HUES6 (cell line): ENCODE data around the gene GABARAPL1.

ENCODE experiments used
- H3K27ac ChIP-seq: 2 replicates; pipeline ENCODE4 v1.7.0; 2013; ENCODE audit warnings: low read depth, mild to moderate bottlenecking, low read length, inconsistent platforms
- H3K27me3 ChIP-seq: 2 replicates; pipeline ENCODE4 v1.6.1; 2013; ENCODE audit warnings: low read length; ENCODE audit not compliant: control insufficient read depth, insufficient read depth
- H3K36me3 ChIP-seq: 2 replicates; pipeline ENCODE4 v1.6.1; 2013; ENCODE audit warnings: low read length; ENCODE audit not compliant: control insufficient read depth, insufficient read depth
- H3K4me1 ChIP-seq: 2 replicates; pipeline ENCODE4 v1.6.1; 2013; ENCODE audit warnings: low read length; ENCODE audit not compliant: control insufficient read depth, insufficient read depth
- H3K4me3 ChIP-seq: 2 replicates; pipeline ENCODE4 v1.5.1; 2013; ENCODE audit warnings: low read depth, low read length
- H3K9ac ChIP-seq: one replicate; pipeline ENCODE4 v1.6.1; 2013; ENCODE audit warnings: mild to moderate bottlenecking, low read length
- H3K9me3 ChIP-seq: 2 replicates; pipeline ENCODE4 v1.6.1; 2013; ENCODE audit warnings: low read depth, low read length; ENCODE audit not compliant: control insufficient read depth, insufficient read depth

The GABARAPL1 gene

GRCh38 chr12:10212739-10213131 is at the start of gene GABARAPL1:
TSS of gene GABARAPL1 (plus strand) at chr12:10212877. CDS start at chr12:10213130, 253 bp downstream.
- peaks cover under 1% of the 10 kb centered on the region; the same call in 1 of the 2 replicates for H3K36me3 ChIP-seq
- H3K27ac ChIP-seq, result peak within 1 kb of the TSS; percentile 96
- peak within 1 kb of the TSS; percentile 84 for H3K4me3 ChIP-seq
- no peaks in the 10 kb centered on the region for H3K27me3 ChIP-seq
- no peaks in the 10 kb centered on the region for H3K9me3 ChIP-seq
- peaks cover 12% of the 10 kb centered on the region for H3K4me1 ChIP-seq
- peak within 1 kb of the TSS; percentile 92 for H3K9ac ChIP-seq

DNA sequence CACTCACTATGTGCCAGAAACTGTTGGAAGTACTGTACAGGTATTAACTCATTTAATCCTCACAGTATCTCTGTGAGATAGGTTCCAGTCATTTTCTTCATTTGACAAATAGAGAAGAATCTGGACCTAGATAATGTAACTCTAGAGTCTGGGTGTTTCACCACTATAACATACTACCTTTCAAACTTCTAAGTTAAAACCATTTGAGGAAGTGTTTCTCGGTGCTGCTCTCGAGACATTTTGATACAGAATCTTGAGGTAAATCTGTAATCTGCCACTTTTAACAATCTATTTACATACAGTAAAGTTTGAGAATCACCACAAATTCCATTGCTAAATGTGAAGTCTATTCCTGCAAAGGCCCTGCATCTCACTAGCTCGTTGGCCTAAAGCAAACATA is 49.6 kb upstream of the GABARAPL1 start:
- Histone ChIP-seq H3K36me3 (no peaks in the 10 kb centered on the region), H3K4me1 (no peaks in the 10 kb centered on the region), H3K9ac (no peak overlapping the region), H3K4me3 (no peak overlapping the region), H3K9me3 (no peaks in the 10 kb centered on the region), H3K27me3 (no peaks in the 10 kb centered on the region), H3K27ac (no peak overlapping the region)

- no peaks in the 10 kb centered on the region for H3K9me3 ChIP-seq
- H3K9ac ChIP-seq, result no peak overlapping the region
- H3K4me1 ChIP-seq, result no peaks in the 10 kb centered on the region
Observed at GRCh38 chr12:10165421-10165820, 47.3 kb upstream of the GABARAPL1 start.

GRCh38 chr12:10167599-10167998 is 45.1 kb upstream of the GABARAPL1 start:
- Histone ChIP-seq H3K27ac (no peak overlapping the region), H3K9ac (no peak overlapping the region), H3K36me3 (no peaks in the 10 kb centered on the region), H3K4me3 (no peak overlapping the region), H3K4me1 (no peaks in the 10 kb centered on the region), H3K27me3 (no peaks in the 10 kb centered on the region), H3K9me3 (no peaks in the 10 kb centered on the region)

More at GRCh38 chr12:10165421-10165820, 47.3 kb upstream of the GABARAPL1 start:
- no peak overlapping the region for H3K27ac ChIP-seq
- no peak overlapping the region for H3K4me3 ChIP-seq
- no peaks in the 10 kb centered on the region for H3K36me3 ChIP-seq
- no peaks in the 10 kb centered on the region for H3K27me3 ChIP-seq

DNA sequence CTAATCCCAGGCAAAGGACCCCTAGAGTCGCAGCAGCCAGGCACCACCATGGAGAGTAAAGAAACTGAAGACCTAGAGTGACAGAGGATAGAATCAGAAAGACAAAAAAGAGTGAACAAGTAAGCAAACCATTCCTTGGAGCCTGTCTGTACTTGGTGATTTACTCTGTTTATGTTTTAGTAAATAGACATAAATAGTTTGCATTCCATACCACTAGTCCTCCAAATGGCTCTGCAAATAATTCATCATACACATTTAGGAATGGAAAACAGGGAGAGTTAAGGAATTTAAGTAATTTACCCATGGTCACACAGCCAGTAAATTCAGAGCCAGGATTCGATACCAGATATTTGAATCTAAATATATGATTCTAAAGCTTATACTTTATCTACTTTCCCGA is 43.6 kb upstream of the GABARAPL1 start:
- H3K9me3 ChIP-seq, result no peaks in the 10 kb centered on the region
- no peak overlapping the region for H3K9ac ChIP-seq
- no peaks in the 10 kb centered on the region for H3K36me3 ChIP-seq
- H3K4me3 ChIP-seq, result no peak overlapping the region
- H3K27ac ChIP-seq, result no peak overlapping the region
- no peaks in the 10 kb centered on the region for H3K4me1 ChIP-seq
- H3K27me3 ChIP-seq, result no peaks in the 10 kb centered on the region

DNA sequence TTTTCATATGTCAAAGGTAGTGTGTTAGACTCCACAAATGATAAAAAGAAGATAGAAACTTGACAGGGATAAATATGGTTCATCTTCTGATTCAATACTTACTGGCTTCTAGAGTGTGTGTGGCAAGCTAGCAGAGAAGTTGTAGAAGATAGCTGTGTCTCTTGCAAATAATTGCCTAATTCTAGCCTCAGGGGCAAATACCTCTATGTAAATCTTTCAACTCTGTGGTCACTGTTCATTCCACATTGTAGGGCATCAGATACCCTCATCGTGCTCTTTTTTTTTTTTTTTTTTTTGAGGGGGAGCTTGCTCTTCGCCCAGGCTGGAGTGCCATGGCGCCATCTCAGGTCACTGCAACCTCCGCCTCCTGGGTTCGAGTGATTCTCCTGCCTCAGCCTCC is 42.5 kb upstream of the GABARAPL1 start:
- no peaks in the 10 kb centered on the region for H3K4me1 ChIP-seq
- no peak overlapping the region for H3K27ac ChIP-seq

GRCh38 chr12:10171973-10172728 is 40.5 kb upstream of the GABARAPL1 start, which contains the start of gene OLR1:
TSS of gene OLR1 (minus strand) at chr12:10172132. CDS start at chr12:10172077, 55 bp downstream.
- H3K27me3 ChIP-seq, result no peaks in the 10 kb centered on the region
- H3K9me3 ChIP-seq, result no peaks in the 10 kb centered on the region
- H3K36me3 ChIP-seq, result no peaks in the 10 kb centered on the region
- H3K9ac ChIP-seq, result no peak within 1 kb of the TSS
- H3K27ac ChIP-seq, result no peak within 1 kb of the TSS
- H3K4me3 ChIP-seq, result no peak within 1 kb of the TSS
- no peaks in the 10 kb centered on the region for H3K4me1 ChIP-seq

More for the DNA sequence above, 42.5 kb upstream of the GABARAPL1 start:
- no peak overlapping the region for H3K4me3 ChIP-seq
- H3K36me3 ChIP-seq, result no peaks in the 10 kb centered on the region
- H3K9me3 ChIP-seq, result no peaks in the 10 kb centered on the region
- H3K9ac ChIP-seq, result no peak overlapping the region
- H3K27me3 ChIP-seq, result no peaks in the 10 kb centered on the region

DNA sequence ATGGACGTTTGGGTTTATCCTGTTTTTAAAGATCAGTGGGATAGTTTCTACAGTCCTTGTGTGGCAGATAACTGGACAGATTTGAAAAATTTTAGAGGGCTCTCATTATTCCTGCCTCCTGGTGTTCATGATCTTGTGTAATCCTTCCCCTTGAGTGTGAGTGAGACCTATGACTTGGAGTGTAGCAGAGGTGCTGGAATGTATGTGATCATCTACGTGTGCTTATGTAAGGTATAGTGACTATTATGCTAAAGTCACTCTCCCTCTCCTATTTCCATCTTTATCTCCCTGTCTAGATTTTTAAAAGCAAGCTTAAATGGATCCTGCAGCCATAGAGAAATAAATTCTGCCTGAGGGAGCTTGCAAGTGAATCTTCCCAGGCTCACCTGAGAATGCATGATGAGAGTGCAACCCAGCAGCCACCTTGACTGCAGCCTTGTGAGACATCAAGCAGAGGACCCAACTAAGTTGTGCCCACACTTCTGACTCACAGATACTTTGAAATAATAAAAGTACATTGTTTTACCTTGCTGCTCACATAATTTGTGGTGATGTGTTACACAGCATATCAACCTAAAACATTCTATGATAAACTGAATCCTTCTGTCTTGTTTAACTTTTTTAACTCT is 37.6 kb upstream of the GABARAPL1 start:
- no peaks in the 10 kb centered on the region for H3K4me1 ChIP-seq
- no peaks in the 10 kb centered on the region for H3K9me3 ChIP-seq
- no peaks in the 10 kb centered on the region for H3K36me3 ChIP-seq
- H3K9ac ChIP-seq, result no peak overlapping the region
- no peak overlapping the region for H3K27ac ChIP-seq
- H3K4me3 ChIP-seq, result no peak overlapping the region
- no peaks in the 10 kb centered on the region for H3K27me3 ChIP-seq

GRCh38 chr12:10175846-10176636 is 36.6 kb upstream of the GABARAPL1 start:
- no peaks in the 10 kb centered on the region for H3K27me3 ChIP-seq
- H3K4me3 ChIP-seq, result no peak overlapping the region
- no peaks in the 10 kb centered on the region for H3K9me3 ChIP-seq
- H3K36me3 ChIP-seq, result no peaks in the 10 kb centered on the region
- H3K4me1 ChIP-seq, result no peaks in the 10 kb centered on the region
- no peak overlapping the region for H3K9ac ChIP-seq
- H3K27ac ChIP-seq, result no peak overlapping the region

- Histone ChIP-seq H3K27me3 (no peaks in the 10 kb centered on the region), H3K9ac (no peak within 1 kb of the TSS)
Observed at GRCh38 chr12:10178821-10179220, 33.9 kb upstream of the GABARAPL1 start, which contains the start of gene TMEM52B. TSS of gene TMEM52B (plus strand) at chr12:10179032. CDS start at chr12:10179575, 543 bp downstream.

More at GRCh38 chr12:10178821-10179220, 33.9 kb upstream of the GABARAPL1 start, which contains the start of gene TMEM52B:
- Histone ChIP-seq H3K27ac (no peak within 1 kb of the TSS), H3K4me1 (peaks cover 11% of the 10 kb centered on the region; the same call in 1 of the 2 replicates), H3K36me3 (no peaks in the 10 kb centered on the region), H3K9me3 (no peaks in the 10 kb centered on the region), H3K4me3 (no peak within 1 kb of the TSS)
